Measurements from ENCODE around the gene PPIC. TPM values are rescaled to one million over a fixed set of nuclear protein-coding genes. Genes with fewer than 3 reads are reported as not detected.

PPIC gene
- total and polyA plus RNA-seq, 2 donors (not counting 3 experiments of a cell fraction or from before 2014, with no cell fraction given), result 26.5 to 36.4 TPM

- BruUV-seq (replicated peaks), result no TSS peak
- dilution Hi-C loops (cut with MboI; ENCODE audit: extremely low pct_ligation_motif_present, low sequenced_read_pairs), result no loop called here
- no peak overlapping the region for H3K9ac ChIP-seq (replicated peaks; ENCODE audit: extremely low read depth, insufficient read depth, low read length)
- ChIA-PET CTCF (no interaction called here), POLR2A (no interaction called here)
- DNase-seq (ENCODE audit: low read depth, low spot score) (no peak), FAIRE-seq (no peak)
- H2AFZ ChIP-seq (ENCODE audit: low read depth, low read length), result no peak overlapping the region
- no peaks in the 10 kb centered on the region for H3K9me1 ChIP-seq (replicated peaks; ENCODE audit: control insufficient read depth, extremely low read depth, insufficient read depth, low read length)
- TF ChIP-seq POLR2A (IDR thresholded peaks at IDR 0.05; ENCODE audit: low read depth, low read length) (no peak), MAX (IDR thresholded peaks at IDR 0.05; ENCODE audit: insufficient read depth, insufficient read length) (no peak), GATA2 (IDR thresholded peaks at IDR 0.05; ENCODE audit: insufficient read depth, insufficient read length, low read depth, low read length) (no peak), FOS (IDR thresholded peaks at IDR 0.05; ENCODE audit: borderline replicate concordance, insufficient read depth, low read length) (no peak), JUN (IDR thresholded peaks at IDR 0.05; ENCODE audit: borderline replicate concordance, insufficient read depth, insufficient read length, low read depth) (no peak)
- no peaks in the 10 kb centered on the region for H3K79me2 ChIP-seq (ENCODE audit: control insufficient read depth, insufficient read depth, low read length)
- no peaks in the 10 kb centered on the region for H3K36me3 ChIP-seq (ENCODE audit: control insufficient read depth in 2 of 2, extremely low read depth in 1 of 2, insufficient read depth in 2 of 2, low read length in 2 of 2)
- intact Hi-C loops (cut with micrococcal nuclease), result no loop called here
- H3K27me3 ChIP-seq (ENCODE audit: control insufficient read depth in 2 of 2, insufficient read depth in 2 of 2, low read length in 2 of 2), result peaks cover 39 to 53% of the 10 kb centered on the region in 2 experiments
- H3K9me3 ChIP-seq (replicated peaks; ENCODE audit: control insufficient read depth, insufficient read depth, low read length), result no peaks in the 10 kb centered on the region
- H3K4me3 ChIP-seq (replicated peaks in 1 of 3; ENCODE audit: insufficient read depth in 1 of 3, low read depth in 1 of 3, low read length in 3 of 3), result no peak overlapping the region
- H3K4me1 ChIP-seq (ENCODE audit: control insufficient read depth, extremely low read depth, insufficient read depth, low read length), result no peaks in the 10 kb centered on the region
- H4K20me1 ChIP-seq (replicated peaks; ENCODE audit: control insufficient read depth, extremely low read depth, insufficient read depth, low read length), result no peaks in the 10 kb centered on the region
- H3K27ac ChIP-seq (ENCODE audit: insufficient read depth, low read depth, low read length), result no peak overlapping the region
- H3K4me2 ChIP-seq (ENCODE audit: insufficient read depth, low read length), result no peak overlapping the region
These were observed 43.7 kb upstream of the PPIC start for GRCh38 chr5:123080215-123080614.

GRCh38 chr5:123075521-123076163 is 39.1 kb upstream of the PPIC start:
- no peaks in the 10 kb centered on the region for H3K9me1 ChIP-seq (replicated peaks; ENCODE audit: control insufficient read depth, extremely low read depth, insufficient read depth, low read length)
- no peaks in the 10 kb centered on the region for H3K4me1 ChIP-seq (ENCODE audit: control insufficient read depth, extremely low read depth, insufficient read depth, low read length)
- BruUV-seq (replicated peaks), result no TSS peak
- dilution Hi-C loops (cut with MboI; ENCODE audit: extremely low pct_ligation_motif_present, low sequenced_read_pairs) (no loop called here), intact Hi-C loops (cut with micrococcal nuclease) (no loop called here)
- no peaks in the 10 kb centered on the region for H3K36me3 ChIP-seq (ENCODE audit: control insufficient read depth in 2 of 2, extremely low read depth in 1 of 2, insufficient read depth in 2 of 2, low read length in 2 of 2)
- H2AFZ ChIP-seq (ENCODE audit: low read depth, low read length), result no peak overlapping the region
- peaks cover 13 to 14% of the 10 kb centered on the region in 2 experiments for H3K27me3 ChIP-seq (ENCODE audit: control insufficient read depth in 2 of 2, insufficient read depth in 2 of 2, low read length in 2 of 2)
- FAIRE-seq, result no peak
- H3K4me3 ChIP-seq (replicated peaks in 1 of 3; ENCODE audit: insufficient read depth in 1 of 3, low read depth in 1 of 3, low read length in 3 of 3), result no peak overlapping the region
- H3K79me2 ChIP-seq (ENCODE audit: control insufficient read depth, insufficient read depth, low read length), result no peaks in the 10 kb centered on the region
- TF ChIP-seq MYC (IDR thresholded peaks at IDR 0.05; ENCODE audit: low read depth, low read length) (no peak), POLR2A (IDR thresholded peaks at IDR 0.05; ENCODE audit: low read depth, low read length) (no peak), MAX (IDR thresholded peaks at IDR 0.05; ENCODE audit: insufficient read depth, insufficient read length) (no peak), GATA2 (IDR thresholded peaks at IDR 0.05; ENCODE audit: insufficient read depth, insufficient read length, low read depth, low read length) (no peak), CTCF (IDR thresholded peaks at IDR 0.05; ENCODE audit: extremely low read depth in 1 of 2, insufficient read depth in 1 of 2, low read depth in 1 of 2, low read length in 2 of 2) (no peak), EZH2 (IDR thresholded peaks at IDR 0.05; ENCODE audit: borderline replicate concordance, low read depth, low read length, severe bottlenecking) (no peak), JUN (IDR thresholded peaks at IDR 0.05; ENCODE audit: borderline replicate concordance, insufficient read depth, insufficient read length, low read depth) (no peak), POLR2AphosphoS5 (IDR thresholded peaks at IDR 0.05; ENCODE audit: insufficient read depth, low read depth, low read length) (no peak), FOS (IDR thresholded peaks at IDR 0.05; ENCODE audit: borderline replicate concordance, insufficient read depth, low read length) (no peak)
- CTCF ChIA-PET, result no interaction called here
- no peaks in the 10 kb centered on the region for H3K9me3 ChIP-seq (replicated peaks; ENCODE audit: control insufficient read depth, insufficient read depth, low read length)
- H4K20me1 ChIP-seq (replicated peaks; ENCODE audit: control insufficient read depth, extremely low read depth, insufficient read depth, low read length), result no peaks in the 10 kb centered on the region
- no peak overlapping the region for H3K4me2 ChIP-seq (ENCODE audit: insufficient read depth, low read length)
- no peak overlapping the region for H3K9ac ChIP-seq (replicated peaks; ENCODE audit: extremely low read depth, insufficient read depth, low read length)
- H3K27ac ChIP-seq (ENCODE audit: insufficient read depth, low read depth, low read length), result no peak overlapping the region
- POLR2A ChIA-PET, result no interaction called here
- DNase-seq (ENCODE audit: low read depth, low spot score), result no peak

All from endothelial cell of umbilical vein (primary cell).